ENCODE data around the gene MTX1. TPM values are rescaled to one million over a fixed set of nuclear protein-coding genes. Genes with fewer than 3 reads are reported as not detected.
"Not testable (repeated sequence)": the region's sequence is repeated elsewhere in the genome, so short reads cannot be mapped to it uniquely, and the experiment has no call there.

MTX1 gene
- total and polyA plus RNA-seq, 9 donors = 19.6 to 24.5 (median 21.7) TPM

GRCh38 chr1:155206891-155207805 lies 1.3 kb upstream of the MTX1 start:
- peak overlapping the region; percentile 100 for H3K27ac ChIP-seq (ENCODE audit: low read length)
- peak; percentile 90 for DNase-seq
- WGBS (ENCODE audit: insufficient coverage) = 8% methylated on average over 13 of the region's 13 CpGs
- peaks cover 38% of the 10 kb centered on the region for H3K36me3 ChIP-seq (ENCODE audit: control insufficient read depth, insufficient read depth, low read length)
- peak overlapping the region; percentile 88 for H3K4me3 ChIP-seq (ENCODE audit: low read length)
- no peaks in the 10 kb centered on the region for H3K9me3 ChIP-seq (replicated peaks; ENCODE audit: control insufficient read depth, low read depth, low read length)
- H3K27me3 ChIP-seq (ENCODE audit: control insufficient read depth, insufficient read depth, low read length) = no peaks in the 10 kb centered on the region
- H3K4me1 ChIP-seq (ENCODE audit: control insufficient read depth, insufficient read depth, low read length) = peaks cover 31% of the 10 kb centered on the region

- 2% methylated on average over 12 of the region's 17 CpGs for WGBS (ENCODE audit: insufficient coverage)
- peaks cover 31% of the 10 kb centered on the region for H3K4me1 ChIP-seq (ENCODE audit: control insufficient read depth, insufficient read depth, low read length)
Observed at GRCh38 chr1:155207806-155208540, 522 bp upstream of the MTX1 start, which contains the start of gene THBS3. Gene THBS3 (minus strand): TSS chr1:155207897. CDS start chr1:155207876, 21 bp downstream.

GRCh38 chr1:155209312-155209721 lies 822 bp downstream of the MTX1 start:
- Histone ChIP-seq H3K27me3 (ENCODE audit: control insufficient read depth, insufficient read depth, low read length) (no peaks in the 10 kb centered on the region), H3K4me1 (ENCODE audit: control insufficient read depth, insufficient read depth, low read length) (peaks cover 31% of the 10 kb centered on the region), H3K9me3 (replicated peaks; ENCODE audit: control insufficient read depth, low read depth, low read length) (no peaks in the 10 kb centered on the region), H3K4me3 (ENCODE audit: low read length) (peak overlapping the region; percentile 88), H3K27ac (ENCODE audit: low read length) (peak overlapping the region; percentile 100), H3K36me3 (ENCODE audit: control insufficient read depth, insufficient read depth, low read length) (peaks cover 17% of the 10 kb centered on the region)
- no peak for DNase-seq
- WGBS (ENCODE audit: insufficient coverage) = 3% methylated on average over 10 of the region's 13 CpGs

More at GRCh38 chr1:155207806-155208540, 522 bp upstream of the MTX1 start, which contains the start of gene THBS3:
- Histone ChIP-seq H3K4me3 (ENCODE audit: low read length) (peak within 1 kb of the TSS; percentile 88), H3K36me3 (ENCODE audit: control insufficient read depth, insufficient read depth, low read length) (peaks cover 30% of the 10 kb centered on the region), H3K27me3 (ENCODE audit: control insufficient read depth, insufficient read depth, low read length) (no peaks in the 10 kb centered on the region), H3K9me3 (replicated peaks; ENCODE audit: control insufficient read depth, low read depth, low read length) (no peaks in the 10 kb centered on the region), H3K27ac (ENCODE audit: low read length) (peak within 1 kb of the TSS; percentile 100)
- peak; percentile 90 for DNase-seq

GRCh38 chr1:155210314-155211104 lies 2.0 kb downstream of the MTX1 start:
- DNase-seq = no peak
- Histone ChIP-seq H3K4me1 (ENCODE audit: control insufficient read depth, insufficient read depth, low read length) (peaks cover 31% of the 10 kb centered on the region), H3K9me3 (replicated peaks; ENCODE audit: control insufficient read depth, low read depth, low read length) (no peaks in the 10 kb centered on the region), H3K36me3 (ENCODE audit: control insufficient read depth, insufficient read depth, low read length) (peaks cover 10% of the 10 kb centered on the region), H3K4me3 (ENCODE audit: low read length) (no peak overlapping the region), H3K27me3 (ENCODE audit: control insufficient read depth, insufficient read depth, low read length) (no peaks in the 10 kb centered on the region), H3K27ac (ENCODE audit: low read length) (peak overlapping the region; percentile 26)
- 67% methylated on average over 1 of the region's 4 CpGs for WGBS (ENCODE audit: insufficient coverage)

GRCh38 chr1:155211381-155212050 lies 3.0 kb downstream of the MTX1 start:
- not testable (repeated sequence) for H3K27me3 ChIP-seq (ENCODE audit: control insufficient read depth, insufficient read depth, low read length); H3K4me3 ChIP-seq (ENCODE audit: low read length); H3K36me3 ChIP-seq (ENCODE audit: control insufficient read depth, insufficient read depth, low read length); H3K9me3 ChIP-seq (replicated peaks; ENCODE audit: control insufficient read depth, low read depth, low read length)
- 60% methylated on average over 4 of the region's 13 CpGs for WGBS (ENCODE audit: insufficient coverage)
- Histone ChIP-seq H3K27ac (ENCODE audit: low read length) (peak overlapping the region; percentile 69), H3K4me1 (ENCODE audit: control insufficient read depth, insufficient read depth, low read length) (peaks cover 24% of the 10 kb centered on the region)
- DNase-seq = peak; percentile 89

- DNase-seq; H3K36me3 ChIP-seq (ENCODE audit: control insufficient read depth, insufficient read depth, low read length); H3K27me3 ChIP-seq (ENCODE audit: control insufficient read depth, insufficient read depth, low read length); H3K9me3 ChIP-seq (replicated peaks; ENCODE audit: control insufficient read depth, low read depth, low read length); H3K4me3 ChIP-seq (ENCODE audit: low read length): not testable (repeated sequence)
- WGBS (ENCODE audit: insufficient coverage) = no CpG with 5 or more reads among the region's 7 CpGs
- H3K4me1 ChIP-seq (ENCODE audit: control insufficient read depth, insufficient read depth, low read length) = peaks cover 19% of the 10 kb centered on the region
- peak overlapping the region; percentile 47 for H3K27ac ChIP-seq (ENCODE audit: low read length)
Observed at GRCh38 chr1:155212051-155212440, 3.6 kb downstream of the MTX1 start.

GRCh38 chr1:155214702-155215101 lies 6.2 kb downstream of the MTX1 start:
- not testable (repeated sequence) for DNase-seq; H3K4me3 ChIP-seq (ENCODE audit: low read length); H3K4me1 ChIP-seq (ENCODE audit: control insufficient read depth, insufficient read depth, low read length); H3K27me3 ChIP-seq (ENCODE audit: control insufficient read depth, insufficient read depth, low read length); H3K9me3 ChIP-seq (replicated peaks; ENCODE audit: control insufficient read depth, low read depth, low read length); H3K27ac ChIP-seq (ENCODE audit: low read length); H3K36me3 ChIP-seq (ENCODE audit: control insufficient read depth, insufficient read depth, low read length)
- WGBS (ENCODE audit: insufficient coverage) = 75% methylated on average over 2 of the region's 10 CpGs

GRCh38 chr1:155218854-155219591 lies 10.5 kb downstream of the MTX1 start:
- no peak overlapping the region for H3K27ac ChIP-seq (ENCODE audit: low read length)
- WGBS (ENCODE audit: insufficient coverage) = 11% methylated on average over 1 of the region's 7 CpGs
- H3K27me3 ChIP-seq (ENCODE audit: control insufficient read depth, insufficient read depth, low read length) = no peaks in the 10 kb centered on the region
- no peaks in the 10 kb centered on the region for H3K9me3 ChIP-seq (replicated peaks; ENCODE audit: control insufficient read depth, low read depth, low read length)
- no peaks in the 10 kb centered on the region for H3K4me1 ChIP-seq (ENCODE audit: control insufficient read depth, insufficient read depth, low read length)
- DNase-seq = peak; percentile 74
- H3K4me3 ChIP-seq (ENCODE audit: low read length) = no peak overlapping the region
- peaks cover 5% of the 10 kb centered on the region for H3K36me3 ChIP-seq (ENCODE audit: control insufficient read depth, insufficient read depth, low read length)

GRCh38 chr1:155219592-155220031 lies 11.1 kb downstream of the MTX1 start:
- Histone ChIP-seq H3K9me3 (replicated peaks; ENCODE audit: control insufficient read depth, low read depth, low read length) (no peaks in the 10 kb centered on the region), H3K36me3 (ENCODE audit: control insufficient read depth, insufficient read depth, low read length) (peaks cover 6% of the 10 kb centered on the region), H3K27me3 (ENCODE audit: control insufficient read depth, insufficient read depth, low read length) (no peaks in the 10 kb centered on the region), H3K27ac (ENCODE audit: low read length) (no peak overlapping the region), H3K4me1 (ENCODE audit: control insufficient read depth, insufficient read depth, low read length) (no peaks in the 10 kb centered on the region), H3K4me3 (ENCODE audit: low read length) (no peak overlapping the region)
- DNase-seq = no peak
- no CpG with 5 or more reads among the region's 1 CpG for WGBS (ENCODE audit: insufficient coverage)
